ENCODE data around the gene NFATC2.

DNA sequence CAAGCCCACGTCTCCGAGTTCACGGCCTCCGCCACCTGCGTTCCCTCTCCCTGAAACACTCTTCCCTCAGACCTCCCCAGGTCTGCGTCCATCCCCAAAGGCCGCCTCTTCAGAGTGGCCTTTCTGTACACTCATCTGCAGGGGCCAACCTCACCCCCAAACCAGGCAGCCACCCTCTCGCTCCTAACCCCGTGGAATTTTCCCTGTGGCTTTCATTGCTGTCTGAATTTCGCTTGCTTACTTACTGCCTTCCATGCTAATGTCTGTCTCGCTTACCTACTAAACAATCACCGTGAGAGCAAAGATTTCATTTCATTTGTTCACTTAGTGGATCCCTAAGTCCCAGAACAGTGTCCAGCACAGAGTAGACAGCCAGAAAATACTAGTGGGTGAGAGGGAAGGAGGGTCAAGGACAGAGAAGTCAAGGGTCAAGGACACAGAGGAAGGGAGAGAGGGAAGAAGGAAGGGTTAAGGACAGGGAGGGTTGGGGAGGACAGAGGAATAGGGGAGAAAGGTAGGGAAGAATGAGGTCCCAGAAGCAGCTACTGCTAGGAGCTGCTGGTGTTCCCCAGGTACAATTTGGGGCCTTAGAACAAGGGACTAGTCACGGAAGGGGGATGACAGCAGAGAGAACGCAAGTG lies 114.7 kb downstream of the NFATC2 start:
- TF ChIP-seq, protein P1, sequence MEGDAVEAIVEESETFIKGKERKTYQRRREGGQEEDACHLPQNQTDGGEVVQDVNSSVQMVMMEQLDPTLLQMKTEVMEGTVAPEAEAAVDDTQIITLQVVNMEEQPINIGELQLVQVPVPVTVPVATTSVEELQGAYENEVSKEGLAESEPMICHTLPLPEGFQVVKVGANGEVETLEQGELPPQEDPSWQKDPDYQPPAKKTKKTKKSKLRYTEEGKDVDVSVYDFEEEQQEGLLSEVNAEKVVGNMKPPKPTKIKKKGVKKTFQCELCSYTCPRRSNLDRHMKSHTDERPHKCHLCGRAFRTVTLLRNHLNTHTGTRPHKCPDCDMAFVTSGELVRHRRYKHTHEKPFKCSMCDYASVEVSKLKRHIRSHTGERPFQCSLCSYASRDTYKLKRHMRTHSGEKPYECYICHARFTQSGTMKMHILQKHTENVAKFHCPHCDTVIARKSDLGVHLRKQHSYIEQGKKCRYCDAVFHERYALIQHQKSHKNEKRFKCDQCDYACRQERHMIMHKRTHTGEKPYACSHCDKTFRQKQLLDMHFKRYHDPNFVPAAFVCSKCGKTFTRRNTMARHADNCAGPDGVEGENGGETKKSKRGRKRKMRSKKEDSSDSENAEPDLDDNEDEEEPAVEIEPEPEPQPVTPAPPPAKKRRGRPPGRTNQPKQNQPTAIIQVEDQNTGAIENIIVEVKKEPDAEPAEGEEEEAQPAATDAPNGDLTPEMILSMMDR (IDR thresholded peaks at IDR 0.05 in 4 of 5, conservative IDR thresholded peaks at IDR 0.05 in 1 of 5) = no peak
- TF ChIP-seq POLR2A (IDR thresholded peaks at IDR 0.05) = no peak
